Right lobe of liver (tissue), 4 donors: Measurements from ENCODE around the gene RAB40AL.

Experiments used
- CTCF ChIP-seq, 4 donors: fragments of 200-600 bp in 3 of 4; fragments of 450-650 bp in 1 of 4; IDR thresholded peaks; one replicate each; pipeline versions ENCODE4 v1.5.1 to v1.8.0; 2016 to 2022; ENCODE audit warnings: antibody characterized with exemption in 4 of 4, mild to moderate bottlenecking in 2 of 4
- POLR2A ChIP-seq: fragments of 450-650 bp; IDR thresholded peaks from one replicate; pipeline ENCODE4 v1.6.1; 2017; ENCODE audit warnings: antibody characterized with exemption, mild to moderate bottlenecking
- donor health status: DM: no; HTN: no; CAD: no.
- donor health status: DM: no; HTN: no; CAD: no.
- donor health status: DM: no; HTN: yes; CAD: no.

- TF ChIP-seq CTCF (IDR thresholded peaks at IDR 0.05) (no peak), POLR2A (no peak)
Observed at GRCh38 chrX:102983205-102983604, 46.1 kb downstream of the RAB40AL start.
